ENCODE results near the gene GTF2IRD2.
"Not testable (repeated sequence)": the region's sequence is repeated elsewhere in the genome, so short reads cannot be mapped to it uniquely, and the experiment has no call there.

DNA sequence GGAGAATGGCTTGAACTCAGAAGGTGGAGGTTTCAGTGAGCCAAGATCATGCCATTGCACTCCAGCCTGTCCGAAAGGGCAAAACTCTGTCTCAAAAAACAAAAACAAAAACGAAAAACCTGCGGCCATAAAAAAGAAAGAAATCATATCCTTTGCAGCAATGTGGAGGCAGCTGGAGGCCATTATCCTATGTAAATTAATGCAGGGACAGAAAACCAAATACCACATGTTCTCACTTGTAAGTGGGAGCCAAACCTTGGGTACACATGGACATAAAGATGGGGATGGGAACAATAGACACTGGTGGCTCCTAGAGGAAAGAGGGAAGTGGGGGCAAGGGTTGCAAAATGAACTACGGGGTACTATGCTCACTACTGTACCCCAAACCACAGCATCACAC, 21.0 kb downstream of the GTF2IRD2 start:
- not testable (repeated sequence) for TF ChIP-seq MEF2A (IDR thresholded peaks at IDR 0.05; ENCODE audit: borderline replicate concordance, low read depth); POLR2AphosphoS5 (IDR thresholded peaks at IDR 0.05; ENCODE audit: low read depth, low read length); YY1 (IDR thresholded peaks at IDR 0.05; ENCODE audit: low read depth); CHD2 (IDR thresholded peaks at IDR 0.05; ENCODE audit: low read length, partially characterized antibody); TAF1 (IDR thresholded peaks at IDR 0.05; ENCODE audit: borderline replicate concordance, low read depth, low read length)
- TF ChIP-seq, protein P1, sequence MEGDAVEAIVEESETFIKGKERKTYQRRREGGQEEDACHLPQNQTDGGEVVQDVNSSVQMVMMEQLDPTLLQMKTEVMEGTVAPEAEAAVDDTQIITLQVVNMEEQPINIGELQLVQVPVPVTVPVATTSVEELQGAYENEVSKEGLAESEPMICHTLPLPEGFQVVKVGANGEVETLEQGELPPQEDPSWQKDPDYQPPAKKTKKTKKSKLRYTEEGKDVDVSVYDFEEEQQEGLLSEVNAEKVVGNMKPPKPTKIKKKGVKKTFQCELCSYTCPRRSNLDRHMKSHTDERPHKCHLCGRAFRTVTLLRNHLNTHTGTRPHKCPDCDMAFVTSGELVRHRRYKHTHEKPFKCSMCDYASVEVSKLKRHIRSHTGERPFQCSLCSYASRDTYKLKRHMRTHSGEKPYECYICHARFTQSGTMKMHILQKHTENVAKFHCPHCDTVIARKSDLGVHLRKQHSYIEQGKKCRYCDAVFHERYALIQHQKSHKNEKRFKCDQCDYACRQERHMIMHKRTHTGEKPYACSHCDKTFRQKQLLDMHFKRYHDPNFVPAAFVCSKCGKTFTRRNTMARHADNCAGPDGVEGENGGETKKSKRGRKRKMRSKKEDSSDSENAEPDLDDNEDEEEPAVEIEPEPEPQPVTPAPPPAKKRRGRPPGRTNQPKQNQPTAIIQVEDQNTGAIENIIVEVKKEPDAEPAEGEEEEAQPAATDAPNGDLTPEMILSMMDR (IDR thresholded peaks at IDR 0.05): not testable (repeated sequence)
- TF ChIP-seq, protein P2, sequence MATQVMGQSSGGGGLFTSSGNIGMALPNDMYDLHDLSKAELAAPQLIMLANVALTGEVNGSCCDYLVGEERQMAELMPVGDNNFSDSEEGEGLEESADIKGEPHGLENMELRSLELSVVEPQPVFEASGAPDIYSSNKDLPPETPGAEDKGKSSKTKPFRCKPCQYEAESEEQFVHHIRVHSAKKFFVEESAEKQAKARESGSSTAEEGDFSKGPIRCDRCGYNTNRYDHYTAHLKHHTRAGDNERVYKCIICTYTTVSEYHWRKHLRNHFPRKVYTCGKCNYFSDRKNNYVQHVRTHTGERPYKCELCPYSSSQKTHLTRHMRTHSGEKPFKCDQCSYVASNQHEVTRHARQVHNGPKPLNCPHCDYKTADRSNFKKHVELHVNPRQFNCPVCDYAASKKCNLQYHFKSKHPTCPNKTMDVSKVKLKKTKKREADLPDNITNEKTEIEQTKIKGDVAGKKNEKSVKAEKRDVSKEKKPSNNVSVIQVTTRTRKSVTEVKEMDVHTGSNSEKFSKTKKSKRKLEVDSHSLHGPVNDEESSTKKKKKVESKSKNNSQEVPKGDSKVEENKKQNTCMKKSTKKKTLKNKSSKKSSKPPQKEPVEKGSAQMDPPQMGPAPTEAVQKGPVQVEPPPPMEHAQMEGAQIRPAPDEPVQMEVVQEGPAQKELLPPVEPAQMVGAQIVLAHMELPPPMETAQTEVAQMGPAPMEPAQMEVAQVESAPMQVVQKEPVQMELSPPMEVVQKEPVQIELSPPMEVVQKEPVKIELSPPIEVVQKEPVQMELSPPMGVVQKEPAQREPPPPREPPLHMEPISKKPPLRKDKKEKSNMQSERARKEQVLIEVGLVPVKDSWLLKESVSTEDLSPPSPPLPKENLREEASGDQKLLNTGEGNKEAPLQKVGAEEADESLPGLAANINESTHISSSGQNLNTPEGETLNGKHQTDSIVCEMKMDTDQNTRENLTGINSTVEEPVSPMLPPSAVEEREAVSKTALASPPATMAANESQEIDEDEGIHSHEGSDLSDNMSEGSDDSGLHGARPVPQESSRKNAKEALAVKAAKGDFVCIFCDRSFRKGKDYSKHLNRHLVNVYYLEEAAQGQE (IDR thresholded peaks at IDR 0.05; ENCODE audit: low read depth, low read length): not testable (repeated sequence)

Measured in SK-N-SH (cell line).